HG03469 (cell line): ENCODE data around the gene HPS3.

Source experiments
- ATAC-seq: cut with Tn5 transposase; IDR thresholded peaks from one replicate; pipeline ENCODE4 v1.9.1; 2021; ENCODE audit warnings: mild to moderate bottlenecking, moderate library complexity, moderate number of reproducible peaks; ENCODE audit not compliant: unreplicated experiment

The HPS3 gene

GRCh38 chr3:149119466-149119865 is 10.0 kb upstream of the HPS3 start:
- no peak for ATAC-seq

GRCh38 chr3:149120051-149120972 is 9.1 kb upstream of the HPS3 start:
- ATAC-seq = no peak

- ATAC-seq = no peak
Measured at GRCh38 chr3:149122721-149123578, 6.5 kb upstream of the HPS3 start.

GRCh38 chr3:149128821-149129220 is 617 bp upstream of the HPS3 start:
- no peak for ATAC-seq

- ATAC-seq = no peak
Measured at GRCh38 chr3:149131589-149131988, 2.2 kb downstream of the HPS3 start.

- no peak for ATAC-seq
Measured at GRCh38 chr3:149134575-149134974, 5.1 kb downstream of the HPS3 start.

GRCh38 chr3:149142682-149143081 is 13.2 kb downstream of the HPS3 start:
- ATAC-seq = no peak

GRCh38 chr3:149145356-149145755 is 15.9 kb downstream of the HPS3 start:
- ATAC-seq = no peak

- ATAC-seq = peak; percentile 76
Measured at GRCh38 chr3:149145974-149146373, 16.5 kb downstream of the HPS3 start.

GRCh38 chr3:149150436-149150835 is 21.0 kb downstream of the HPS3 start:
- no peak for ATAC-seq

GRCh38 chr3:149151843-149152242 is 22.4 kb downstream of the HPS3 start:
- no peak for ATAC-seq

- ATAC-seq = peak; percentile 96
Measured at GRCh38 chr3:149152420-149152819, 23.0 kb downstream of the HPS3 start.

- ATAC-seq = no peak
Measured at GRCh38 chr3:149153402-149153801, 24.0 kb downstream of the HPS3 start.

- ATAC-seq = no peak
Measured at GRCh38 chr3:149160754-149161300, 31.4 kb downstream of the HPS3 start.

GRCh38 chr3:149162007-149162406 is 32.6 kb downstream of the HPS3 start:
- ATAC-seq = no peak

- peak; percentile 52 for ATAC-seq
Measured at GRCh38 chr3:149163066-149163465, 33.6 kb downstream of the HPS3 start.

- no peak for ATAC-seq
Measured at GRCh38 chr3:149167898-149168297, 38.5 kb downstream of the HPS3 start.

- no peak for ATAC-seq
Measured at GRCh38 chr3:149170672-149171071, 41.2 kb downstream of the HPS3 start.

- peak; percentile 96 for ATAC-seq
Measured at GRCh38 chr3:149174901-149175300, 45.5 kb downstream of the HPS3 start.

GRCh38 chr3:149177122-149177521 is 47.7 kb downstream of the HPS3 start:
- no peak for ATAC-seq

GRCh38 chr3:149179220-149179619 is 49.8 kb downstream of the HPS3 start:
- ATAC-seq = no peak
